Spinal cord (tissue), 10 donors: ENCODE results near the gene A4GNT. TPM values are rescaled to one million over a fixed set of nuclear protein-coding genes. Genes with fewer than 3 reads are reported as not detected.
"Not testable (repeated sequence)": the region's sequence is repeated elsewhere in the genome, so short reads cannot be mapped to it uniquely, and the experiment has no call there.

Source experiments
- DNase-seq, 6 donors: peaks; one replicate each; pipeline versions ENCODE4 v3.0.0 to v3.0.0-alpha.2; 2013 to 2015; ENCODE audit warnings: low spot score in 6 of 6, low read depth in 4 of 6
- H3K27ac ChIP-seq: one replicate; pipeline ENCODE4 v1.5.1; 2013; ENCODE audit warnings: low read depth, low read length, control low read depth
- H3K27me3 ChIP-seq: one replicate; pipeline ENCODE4 v1.6.1; 2013; ENCODE audit warnings: low read length; ENCODE audit not compliant: control insufficient read depth, insufficient read depth
- H3K36me3 ChIP-seq: one replicate; pipeline ENCODE4 v1.6.1; 2013; ENCODE audit warnings: low read length; ENCODE audit not compliant: control insufficient read depth, insufficient read depth
- H3K4me1 ChIP-seq: one replicate; pipeline ENCODE4 v1.6.1; 2013; ENCODE audit warnings: low read length; ENCODE audit not compliant: control insufficient read depth, insufficient read depth
- H3K4me3 ChIP-seq: one replicate; pipeline ENCODE4 v1.5.1; 2013; ENCODE audit warnings: low read depth, low read length, control low read depth
- H3K9me3 ChIP-seq: one replicate; pipeline ENCODE4 v1.6.1; 2013; ENCODE audit warnings: low read length; ENCODE audit not compliant: control insufficient read depth, insufficient read depth
- WGBS: methylation state at CpG from one replicate; pipeline ENCODE4 v1.1.5; 2013; ENCODE audit warnings: missing lambda C conversion rate; ENCODE audit not compliant: insufficient coverage; 5-methylcytosine and 5-hydroxymethylcytosine counted together
- polyA plus RNA-seq, 2 donors: library from polyadenylated mRNA; unstranded; fragments of 120-200 nt; gene quantifications; one replicate each; pipeline ENCODE4 v1.2.1, GENCODE V29; 2013; ENCODE audit not compliant: insufficient read length in 2 of 2
- total RNA-seq, 2 donors: library from RNA; depleted of rRNA in 1 of 2; stranded (reverse); fragments of 120-200 nt in 1 of 2; fragments of >200 nt in 1 of 2; gene quantifications; one replicate each; pipeline versions ENCODE4 v1.2.3 to v1.2.4, GENCODE V29; 2013 to 2014
- donor health status: healthy.

A4GNT gene
- total and polyA plus RNA-seq, 4 donors: 0.15 to 0.33 TPM; not detected in 2

- Histone ChIP-seq H3K4me3 (no peak overlapping the region), H3K27me3 (no peaks in the 10 kb centered on the region), H3K36me3 (peaks cover 29% of the 10 kb centered on the region), H3K9me3 (no peaks in the 10 kb centered on the region), H3K4me1 (no peaks in the 10 kb centered on the region), H3K27ac (no peak overlapping the region)
- WGBS: 95% methylated on average over 19 of the region's 19 CpGs
- no peak for DNase-seq
Observed at GRCh38 chr3:138103466-138103865, 28.7 kb downstream of the A4GNT start.

GRCh38 chr3:138101351-138101940 lies 30.7 kb downstream of the A4GNT start:
- H3K4me1 ChIP-seq, H3K27me3 ChIP-seq, H3K9me3 ChIP-seq, H3K27ac ChIP-seq, DNase-seq, H3K4me3 ChIP-seq: not testable (repeated sequence)
- H3K36me3 ChIP-seq: peaks cover 33% of the 10 kb centered on the region
- WGBS: 76% methylated on average over 18 of the region's 22 CpGs

- no peaks in the 10 kb centered on the region for H3K4me1 ChIP-seq
- H3K27me3 ChIP-seq: no peaks in the 10 kb centered on the region
- H3K36me3 ChIP-seq: peaks cover 36% of the 10 kb centered on the region
- DNase-seq: no peak
- no peaks in the 10 kb centered on the region for H3K9me3 ChIP-seq
- H3K4me3 ChIP-seq: no peak overlapping the region
- no peak overlapping the region for H3K27ac ChIP-seq
Observed at GRCh38 chr3:138099417-138099816, 32.8 kb downstream of the A4GNT start.

- DNase-seq: no peak
- H3K27ac ChIP-seq: no peak overlapping the region
- no peak overlapping the region for H3K4me3 ChIP-seq
- peaks cover 21% of the 10 kb centered on the region for H3K36me3 ChIP-seq
- H3K4me1 ChIP-seq: no peaks in the 10 kb centered on the region
- WGBS: 91% methylated on average over 7 of the region's 12 CpGs
- H3K27me3 ChIP-seq: no peaks in the 10 kb centered on the region
- no peaks in the 10 kb centered on the region for H3K9me3 ChIP-seq
Observed at GRCh38 chr3:138097192-138098172, 34.7 kb downstream of the A4GNT start.

GRCh38 chr3:138093721-138094120 lies 38.5 kb downstream of the A4GNT start:
- H3K27me3 ChIP-seq: no peaks in the 10 kb centered on the region

GRCh38 chr3:138092023-138092422 lies 40.2 kb downstream of the A4GNT start:
- no peak for DNase-seq
- H3K27ac ChIP-seq: no peak overlapping the region
- H3K36me3 ChIP-seq: peaks cover 13% of the 10 kb centered on the region
- H3K27me3 ChIP-seq: no peaks in the 10 kb centered on the region
- H3K4me1 ChIP-seq: no peaks in the 10 kb centered on the region
- no peak overlapping the region for H3K4me3 ChIP-seq
- H3K9me3 ChIP-seq: no peaks in the 10 kb centered on the region
- WGBS: 100% methylated on average over 1 of the region's 2 CpGs

More at GRCh38 chr3:138093721-138094120, 38.5 kb downstream of the A4GNT start:
- Histone ChIP-seq H3K27ac (no peak overlapping the region), H3K36me3 (peaks cover 8% of the 10 kb centered on the region), H3K4me1 (no peaks in the 10 kb centered on the region), H3K4me3 (no peak overlapping the region), H3K9me3 (no peaks in the 10 kb centered on the region)
- DNase-seq: no peak
- WGBS: no CpG with 5 or more reads among the region's 2 CpGs

DNA sequence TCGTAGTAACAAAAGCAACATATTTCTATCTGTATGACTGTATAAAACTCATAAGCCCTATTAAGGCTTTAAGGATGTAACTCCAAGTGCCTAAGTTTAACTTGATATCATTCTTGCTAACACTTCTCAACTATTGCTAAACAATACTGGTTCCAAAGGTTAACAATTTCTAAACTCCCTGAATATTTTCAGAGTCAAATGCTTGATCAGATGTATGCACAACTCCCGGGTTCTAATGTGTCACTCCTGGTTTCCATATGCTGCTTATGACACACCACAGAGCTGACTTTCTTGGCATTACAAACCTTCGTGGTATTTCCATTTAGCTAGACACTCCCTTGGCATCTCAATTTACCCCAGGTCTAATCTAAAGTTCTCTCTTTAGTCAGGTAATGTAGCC lies 43.1 kb downstream of the A4GNT start:
- Histone ChIP-seq H3K4me1 (no peaks in the 10 kb centered on the region), H3K4me3 (no peak overlapping the region), H3K36me3 (peaks cover 16% of the 10 kb centered on the region), H3K27me3 (no peaks in the 10 kb centered on the region), H3K27ac (no peak overlapping the region), H3K9me3 (no peaks in the 10 kb centered on the region)
- DNase-seq: no peak
- WGBS: 100% methylated on average over 1 of the region's 3 CpGs

- not testable (repeated sequence) for H3K4me1 ChIP-seq, DNase-seq, H3K9me3 ChIP-seq, H3K4me3 ChIP-seq, H3K27me3 ChIP-seq, H3K27ac ChIP-seq
- no CpG with 5 or more reads among the region's 3 CpGs for WGBS
- peaks cover 33% of the 10 kb centered on the region for H3K36me3 ChIP-seq
Observed at GRCh38 chr3:138085745-138086144, 46.4 kb downstream of the A4GNT start.

GRCh38 chr3:138084196-138084595 lies 48.0 kb downstream of the A4GNT start:
- H3K36me3 ChIP-seq: peaks cover 33% of the 10 kb centered on the region
- H3K27ac ChIP-seq: no peak overlapping the region
- no peak overlapping the region for H3K4me3 ChIP-seq
- no peaks in the 10 kb centered on the region for H3K9me3 ChIP-seq
- H3K27me3 ChIP-seq: no peaks in the 10 kb centered on the region
- no peaks in the 10 kb centered on the region for H3K4me1 ChIP-seq
- no peak for DNase-seq

DNA sequence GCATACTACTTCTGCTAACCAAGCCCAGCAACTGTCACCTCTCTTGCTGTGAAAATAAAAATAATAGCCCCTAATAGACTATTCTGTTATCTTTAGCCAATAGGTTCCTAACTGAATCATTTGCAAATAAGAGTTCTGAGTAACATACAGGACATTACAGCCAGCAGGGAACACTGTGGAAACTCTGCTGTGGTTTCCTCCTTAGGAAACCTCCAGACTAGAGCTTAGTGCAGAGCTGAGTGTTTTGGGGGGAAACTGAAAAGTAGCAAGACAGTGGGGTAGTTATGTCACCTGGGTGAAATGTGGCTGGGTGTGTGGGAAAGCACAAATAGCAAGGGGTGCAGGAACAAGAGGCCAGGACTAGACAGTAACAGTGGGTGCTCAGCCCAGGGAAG lies 49.2 kb downstream of the A4GNT start:
- Histone ChIP-seq H3K4me3 (no peak overlapping the region), H3K36me3 (peaks cover 26% of the 10 kb centered on the region), H3K9me3 (no peaks in the 10 kb centered on the region), H3K27me3 (no peaks in the 10 kb centered on the region), H3K27ac (no peak overlapping the region), H3K4me1 (no peaks in the 10 kb centered on the region)
- no peak for DNase-seq
